Mononuclear cell (primary cell): ENCODE data around the gene ABAT. TPM values are rescaled to one million over a fixed set of nuclear protein-coding genes. Genes with fewer than 3 reads are reported as not detected.
"Not testable (repeated sequence)": the region's sequence is repeated elsewhere in the genome, so short reads cannot be mapped to it uniquely, and the experiment has no call there.

Source experiments
- H3K27me3 ChIP-seq: 2 replicates; pipeline ENCODE4 v1.6.0; 2011; ENCODE audit warnings: low read length, control low read depth; ENCODE audit not compliant: insufficient read depth
- H3K4me1 ChIP-seq: 2 replicates; pipeline ENCODE4 v1.5.1; 2011; ENCODE audit warnings: mild to moderate bottlenecking, low read length, control low read depth; ENCODE audit not compliant: insufficient read depth
- H3K4me3 ChIP-seq: 2 replicates; pipeline ENCODE4 v1.5.1; 2011; ENCODE audit warnings: mild to moderate bottlenecking, low read length, moderate library complexity
- H3K9me3 ChIP-seq: 2 replicates; pipeline ENCODE4 v1.5.1; 2011; ENCODE audit warnings: low read depth, mild to moderate bottlenecking, control low read depth, low read length
- total RNA-seq: library from RNA; depleted of rRNA; stranded (reverse); fragments of >200 nt; gene quantifications from one replicate; pipeline ENCODE4 v1.2.3, GENCODE V29; 2012

The ABAT gene
- total RNA-seq, 1 donor: 2.5 TPM

DNA sequence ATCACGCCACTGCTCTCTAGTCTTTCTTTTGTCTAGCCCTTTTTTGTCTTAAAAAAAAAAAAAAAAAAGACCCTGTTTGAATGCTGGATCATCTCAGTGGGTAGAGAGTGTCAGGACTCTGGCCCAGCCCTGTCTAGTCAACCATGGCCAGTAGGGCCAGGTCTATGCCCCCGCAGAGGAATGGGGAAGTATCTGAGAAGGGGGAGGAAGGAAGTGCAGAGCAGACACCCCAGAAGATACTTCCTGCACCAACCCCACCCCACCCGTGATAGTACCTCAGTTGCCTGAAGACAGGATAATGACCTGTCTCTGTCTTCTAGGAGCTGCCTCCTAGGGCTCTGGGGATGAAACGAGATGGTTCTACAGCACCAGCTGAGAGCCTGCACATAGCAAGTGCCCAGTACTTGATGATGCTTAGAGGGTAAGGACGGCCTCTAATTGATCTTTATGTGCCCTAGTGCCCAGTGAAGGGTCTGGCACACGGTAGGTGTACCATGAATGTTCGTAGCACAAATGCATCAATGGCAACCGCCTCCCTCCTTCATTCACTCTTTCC, 55.4 kb downstream of the ABAT start:
- Histone ChIP-seq H3K9me3 (no peaks in the 10 kb centered on the region), H3K27me3 (no peaks in the 10 kb centered on the region), H3K4me1 (peaks cover 45% of the 10 kb centered on the region), H3K4me3 (no peak overlapping the region)

DNA sequence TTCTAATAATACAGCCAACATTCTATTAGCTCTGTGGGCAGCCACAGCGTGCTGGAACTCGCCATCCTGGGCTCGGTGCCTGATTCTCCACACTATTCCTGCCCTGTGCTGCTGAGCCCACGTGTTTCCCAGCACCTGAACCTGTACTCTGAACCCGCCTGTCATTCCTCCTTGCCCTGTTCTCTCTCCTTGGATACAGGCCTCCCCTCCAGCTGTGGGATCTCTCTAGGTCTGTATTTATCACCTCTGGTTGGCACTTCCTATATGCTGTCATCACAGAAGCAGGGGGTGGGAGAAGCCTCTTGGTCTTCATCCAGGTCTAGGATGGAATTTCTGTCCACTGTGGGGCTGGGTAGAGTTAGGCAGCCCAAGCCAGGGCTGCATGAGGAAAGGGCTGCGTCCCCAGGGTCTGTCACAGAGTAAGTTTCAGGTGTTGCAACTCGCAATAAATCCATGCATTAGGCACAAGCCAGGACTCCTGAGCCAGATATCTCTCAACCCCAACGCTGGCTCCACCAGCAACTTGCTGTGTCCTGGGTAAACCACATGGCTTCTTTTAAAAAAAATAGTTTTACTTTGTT, 56.0 kb downstream of the ABAT start:
- H3K9me3 ChIP-seq: no peaks in the 10 kb centered on the region
- no peaks in the 10 kb centered on the region for H3K27me3 ChIP-seq
- peaks cover 40% of the 10 kb centered on the region for H3K4me1 ChIP-seq
- no peak overlapping the region for H3K4me3 ChIP-seq

DNA sequence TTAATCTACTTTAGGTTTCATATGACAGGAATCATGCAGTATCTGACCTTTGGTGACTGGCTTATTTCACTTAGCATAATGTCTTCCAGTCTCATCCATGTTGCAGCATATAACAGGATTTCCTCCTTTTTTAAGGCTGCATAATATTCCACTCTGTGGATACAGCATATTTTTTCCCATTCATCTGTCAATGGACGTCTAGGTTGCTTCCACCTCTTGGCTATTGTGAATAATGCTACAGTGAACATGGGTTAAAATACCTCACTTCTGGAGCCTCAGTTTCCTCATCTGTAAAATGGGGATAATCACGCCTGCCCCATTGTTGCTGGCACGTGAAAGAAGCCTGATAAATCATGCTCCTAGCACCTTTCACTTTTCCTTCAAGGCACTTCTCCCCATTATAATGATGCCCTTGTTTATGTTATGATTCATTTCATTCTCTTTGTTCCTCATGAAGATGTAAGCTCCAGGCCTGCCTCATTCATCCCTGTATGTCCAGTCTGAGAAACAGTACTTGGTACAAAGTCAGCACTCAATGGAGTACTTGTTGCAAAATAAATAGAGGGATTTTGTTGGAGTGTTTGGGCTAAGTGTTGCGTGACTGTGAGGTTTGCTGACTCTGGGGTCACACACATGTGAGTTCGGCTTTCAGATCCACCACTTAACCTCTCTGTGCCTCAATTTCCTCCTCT, 59.6 kb downstream of the ABAT start:
- Histone ChIP-seq H3K4me1 (peaks cover 30% of the 10 kb centered on the region), H3K27me3 (no peaks in the 10 kb centered on the region), H3K9me3 (no peaks in the 10 kb centered on the region), H3K4me3 (no peak overlapping the region)

DNA sequence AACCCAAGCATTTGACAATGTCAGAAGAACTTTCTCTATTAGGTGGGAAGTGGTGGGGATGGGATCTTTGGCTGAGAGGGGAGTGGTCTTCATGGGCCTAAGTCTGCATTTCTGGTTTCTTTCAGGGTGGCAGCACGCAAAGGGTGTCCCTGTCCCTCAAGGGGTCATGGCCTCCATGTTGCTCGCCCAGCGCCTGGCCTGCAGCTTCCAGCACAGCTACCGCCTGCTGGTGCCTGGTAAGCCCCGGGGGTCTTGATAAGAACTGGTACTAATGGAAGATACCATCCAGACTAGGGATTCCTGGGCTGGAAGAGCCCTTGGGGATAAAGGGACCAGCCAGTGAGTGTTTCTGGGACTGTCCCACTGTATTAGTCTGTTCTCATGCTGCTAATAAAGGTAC, 61.2 kb downstream of the ABAT start:
- H3K4me3 ChIP-seq: no peak overlapping the region
- no peaks in the 10 kb centered on the region for H3K27me3 ChIP-seq
- H3K4me1 ChIP-seq: peaks cover 14% of the 10 kb centered on the region
- no peaks in the 10 kb centered on the region for H3K9me3 ChIP-seq

DNA sequence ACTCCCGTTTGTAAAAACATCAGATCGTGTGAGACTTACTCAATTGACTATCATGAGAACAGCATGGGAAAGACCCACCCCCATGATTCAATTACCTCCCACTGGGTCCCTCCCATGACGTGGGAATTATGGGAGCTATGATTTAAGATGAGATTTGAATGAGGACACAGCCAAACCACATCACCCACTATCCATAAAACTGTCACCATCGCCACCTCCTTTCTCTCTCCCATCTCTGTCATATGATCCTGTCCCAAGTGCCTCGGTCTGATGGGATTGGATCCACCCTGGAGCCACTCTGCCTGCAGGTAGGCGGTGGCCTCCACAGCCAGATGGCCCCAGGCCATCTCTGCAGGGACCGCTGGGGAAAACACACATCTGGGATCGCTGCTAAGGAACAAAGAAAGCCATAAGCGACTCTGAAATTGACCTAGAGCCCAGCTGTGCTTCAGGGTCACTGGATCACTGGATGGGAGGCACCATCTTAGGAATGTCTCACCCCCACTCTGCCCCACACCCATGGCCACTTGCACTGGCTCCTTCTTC, 61.8 kb downstream of the ABAT start:
- Histone ChIP-seq H3K27me3 (no peaks in the 10 kb centered on the region), H3K9me3 (no peaks in the 10 kb centered on the region), H3K4me3 (no peak overlapping the region), H3K4me1 (peaks cover 8% of the 10 kb centered on the region)

DNA sequence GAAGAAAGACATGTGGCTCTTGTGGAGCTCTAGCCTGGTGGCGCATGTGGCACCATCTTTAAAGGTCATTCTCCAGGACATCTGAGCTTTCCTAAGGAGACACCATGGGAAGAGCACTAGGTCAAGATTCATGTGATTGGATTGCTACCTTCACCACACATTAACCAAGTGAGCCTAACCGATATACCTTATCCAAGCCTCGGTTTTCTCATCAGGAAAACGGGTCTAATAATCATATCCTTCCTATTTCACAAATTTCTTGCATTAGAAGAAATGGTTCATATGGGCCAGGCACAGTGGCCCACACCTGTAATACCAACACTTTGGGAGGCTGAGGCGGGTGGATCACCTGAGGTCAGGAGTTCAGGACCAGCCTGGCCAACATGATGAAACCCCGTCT, 64.7 kb downstream of the ABAT start:
- Histone ChIP-seq H3K4me3 (no peak overlapping the region), H3K27me3 (no peaks in the 10 kb centered on the region), H3K4me1 (no peaks in the 10 kb centered on the region), H3K9me3 (no peaks in the 10 kb centered on the region)

DNA sequence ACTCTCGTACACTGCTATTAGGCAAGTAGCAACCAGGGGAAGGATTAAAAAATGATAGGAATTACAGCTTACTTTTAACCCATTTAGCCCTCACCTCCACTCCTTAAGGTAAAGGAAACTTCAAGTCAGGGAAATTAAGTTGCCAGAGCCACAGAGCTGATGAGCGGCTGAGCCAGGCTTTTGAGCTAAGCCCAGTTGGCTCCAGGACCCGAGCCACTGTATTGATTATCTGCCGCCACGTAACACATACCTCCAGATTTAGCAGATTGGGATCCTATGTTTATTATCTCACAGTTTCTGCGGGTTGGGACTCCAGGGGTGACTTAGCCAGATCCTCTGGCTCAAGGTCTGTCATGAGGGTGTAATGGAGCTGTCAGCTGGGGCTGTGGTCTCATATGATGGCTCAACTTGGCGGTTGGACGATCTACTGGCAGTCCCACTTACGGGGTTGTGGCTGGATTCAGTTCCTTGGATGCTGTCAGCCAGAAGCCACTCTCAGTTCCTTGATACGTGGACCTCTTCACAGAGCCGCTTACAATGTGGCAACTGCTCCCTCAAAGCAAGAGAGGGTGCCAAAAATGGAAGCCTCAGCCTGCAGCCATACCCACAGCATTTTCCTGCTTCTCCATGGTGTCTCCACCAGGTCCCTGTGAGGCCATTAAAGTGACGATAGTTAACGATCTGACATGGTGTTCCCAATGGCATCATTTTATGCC, 65.7 kb downstream of the ABAT start:
- Histone ChIP-seq H3K4me1 (no peaks in the 10 kb centered on the region), H3K9me3 (no peaks in the 10 kb centered on the region), H3K4me3 (no peak overlapping the region), H3K27me3 (no peaks in the 10 kb centered on the region)

DNA sequence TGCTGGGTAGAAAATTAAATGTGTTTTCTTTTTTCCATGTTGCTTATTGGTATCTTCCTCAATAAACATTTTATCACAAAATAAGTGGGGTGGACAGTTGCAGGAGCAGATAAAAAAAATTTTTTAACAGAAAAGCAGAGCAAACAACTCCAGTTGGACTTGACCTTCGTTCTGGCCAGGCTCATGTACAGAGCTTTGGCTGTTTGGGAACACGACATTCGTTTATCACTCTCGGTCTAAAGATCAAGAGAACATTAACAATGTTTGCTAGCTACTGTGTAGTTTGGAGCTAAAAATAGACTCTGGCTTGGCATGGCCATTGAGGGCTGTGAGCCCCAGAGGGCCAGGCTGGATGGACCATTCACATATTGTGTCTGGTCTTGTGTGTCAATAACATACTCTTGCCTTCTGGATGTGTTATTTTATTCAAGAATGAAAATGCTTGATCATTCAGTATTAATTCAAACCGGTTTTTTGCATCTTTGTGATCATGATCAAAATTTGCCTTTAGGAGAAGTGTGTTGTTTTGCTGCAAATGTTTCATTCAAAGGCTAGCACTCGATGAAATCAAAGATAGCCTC, 66.4 kb downstream of the ABAT start:
- Histone ChIP-seq H3K27me3 (no peaks in the 10 kb centered on the region), H3K4me3 (no peak overlapping the region), H3K4me1 (no peaks in the 10 kb centered on the region), H3K9me3 (no peaks in the 10 kb centered on the region)

DNA sequence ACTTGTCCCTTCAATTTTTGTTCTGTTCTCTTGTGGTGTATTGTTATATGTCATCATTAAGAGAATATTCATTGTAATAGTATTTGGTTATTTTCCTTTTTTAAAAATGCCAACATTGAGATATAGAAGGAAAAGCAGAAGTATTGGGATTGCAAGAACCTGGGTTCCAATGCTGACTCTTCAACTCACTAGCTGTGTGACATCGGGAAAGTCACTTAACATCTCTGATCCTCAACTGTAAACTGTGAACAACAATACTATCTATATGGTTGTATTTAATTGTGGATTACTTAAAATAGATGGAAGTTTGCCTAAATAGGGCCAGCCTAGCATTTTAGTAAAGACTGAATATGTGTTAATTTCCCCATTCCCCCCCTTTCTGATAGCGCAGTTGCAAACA, 67.2 kb downstream of the ABAT start:
- H3K4me3 ChIP-seq: no peak overlapping the region
- H3K27me3 ChIP-seq: no peaks in the 10 kb centered on the region
- H3K9me3 ChIP-seq: no peaks in the 10 kb centered on the region
- no peaks in the 10 kb centered on the region for H3K4me1 ChIP-seq

DNA sequence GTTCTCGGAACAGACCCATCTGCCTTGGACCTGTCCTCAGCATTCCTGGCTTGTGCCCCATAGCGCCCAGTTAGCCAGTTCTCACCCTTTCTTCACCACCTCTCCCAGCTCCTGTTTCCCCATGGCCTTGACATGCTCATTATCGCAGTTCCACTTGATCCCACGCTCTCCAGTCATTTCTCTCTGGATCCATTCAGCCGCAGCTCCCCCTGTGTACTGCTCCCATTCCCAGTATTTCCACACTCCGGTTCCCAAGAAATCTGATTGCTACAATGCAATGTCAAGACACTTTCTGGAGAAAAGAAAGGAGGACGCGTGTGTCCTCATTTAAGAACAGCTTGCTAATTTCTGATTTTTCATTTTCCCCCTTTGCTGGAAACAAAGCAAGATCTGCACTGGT, 67.7 kb downstream of the ABAT start:
- Histone ChIP-seq H3K27me3 (no peaks in the 10 kb centered on the region), H3K4me3 (no peak overlapping the region), H3K4me1 (no peaks in the 10 kb centered on the region), H3K9me3 (no peaks in the 10 kb centered on the region)

DNA sequence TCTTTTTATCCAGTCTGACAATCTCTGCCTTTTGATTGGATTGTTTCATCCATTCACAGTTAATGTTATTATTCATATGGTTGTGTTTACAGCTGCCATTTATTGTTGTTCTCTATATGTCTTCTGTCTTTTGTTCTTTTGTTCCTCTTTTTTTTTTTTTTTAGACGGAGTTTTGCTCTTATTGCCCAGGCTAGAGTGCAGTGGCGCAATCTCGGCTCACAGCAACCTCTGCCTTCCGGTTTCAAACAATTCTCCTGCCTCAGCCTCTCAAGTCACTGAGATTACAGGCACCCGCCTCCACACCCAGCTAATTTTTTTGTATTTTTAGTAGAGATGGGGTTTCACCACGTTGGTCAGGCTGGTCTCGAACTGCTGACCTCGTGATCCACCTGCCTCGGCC, 74.5 kb downstream of the ABAT start:
- not testable (repeated sequence) for H3K4me1 ChIP-seq, H3K9me3 ChIP-seq, H3K4me3 ChIP-seq, H3K27me3 ChIP-seq

DNA sequence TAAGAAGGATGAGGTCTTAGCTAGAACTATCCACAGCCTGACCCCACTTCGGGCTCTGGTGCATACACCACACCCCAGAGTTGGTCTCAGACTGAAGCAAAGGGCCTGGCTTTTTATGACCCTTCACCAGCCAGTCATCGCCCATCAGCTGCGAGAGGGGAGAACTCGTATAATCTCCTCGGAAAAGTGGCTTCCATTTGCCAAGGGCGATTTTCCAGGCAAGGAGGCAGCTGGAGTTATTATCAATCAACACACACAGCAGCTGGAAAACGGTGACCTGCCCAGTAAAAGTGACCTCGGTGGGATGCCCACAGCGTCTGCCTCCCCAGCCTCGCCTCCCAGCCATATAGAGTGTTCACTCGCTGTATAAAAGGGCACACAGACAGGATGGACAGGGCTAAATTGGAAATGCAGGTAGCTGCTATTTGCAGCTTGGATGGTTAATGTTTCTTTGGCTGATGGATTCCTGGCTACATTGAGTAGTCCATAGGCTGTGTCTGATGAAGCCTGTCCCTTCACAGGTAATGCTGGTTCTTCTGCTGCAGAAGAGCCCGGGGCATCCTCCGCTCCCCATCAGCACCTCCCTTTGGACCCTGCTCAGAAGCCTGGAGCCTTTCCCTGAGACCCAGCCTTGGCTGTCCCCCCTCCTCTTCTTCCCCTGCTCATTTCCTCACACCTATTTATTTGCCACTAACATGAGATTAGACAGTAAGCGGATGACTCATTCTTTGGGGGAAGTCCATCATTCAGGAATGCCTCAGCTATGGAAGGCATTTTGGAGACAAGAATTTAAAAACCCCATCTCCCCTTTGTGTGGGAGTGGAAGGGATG, 77.3 kb downstream of the ABAT start:
- Histone ChIP-seq H3K4me1 (peaks cover 3% of the 10 kb centered on the region), H3K9me3 (no peaks in the 10 kb centered on the region)

DNA sequence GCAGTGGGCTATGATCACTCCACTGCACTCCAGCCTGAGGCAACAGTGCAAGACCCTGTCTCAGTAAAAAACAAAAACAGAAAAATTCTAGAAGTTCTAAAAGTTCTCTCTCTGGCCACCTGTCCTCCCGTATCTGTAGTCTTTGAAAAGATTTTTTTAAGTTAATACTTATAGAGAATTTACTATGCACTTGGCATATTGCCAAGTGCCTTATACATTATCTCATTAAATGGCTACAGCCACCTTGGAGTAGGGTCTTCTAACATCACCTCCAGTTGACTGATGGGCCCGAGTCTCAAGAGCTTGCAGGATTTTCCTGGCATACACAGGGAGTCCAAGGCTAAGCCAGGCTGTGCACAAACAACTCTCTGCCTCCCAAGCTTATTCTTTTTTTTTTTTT, 78.3 kb downstream of the ABAT start:
- Histone ChIP-seq H3K9me3 (no peaks in the 10 kb centered on the region), H3K27me3 (no peaks in the 10 kb centered on the region), H3K4me1 (peaks cover 3% of the 10 kb centered on the region), H3K4me3 (no peak overlapping the region)

More for the DNA sequence above, 77.3 kb downstream of the ABAT start:
- H3K27me3 ChIP-seq: no peaks in the 10 kb centered on the region
- H3K4me3 ChIP-seq: no peak overlapping the region

DNA sequence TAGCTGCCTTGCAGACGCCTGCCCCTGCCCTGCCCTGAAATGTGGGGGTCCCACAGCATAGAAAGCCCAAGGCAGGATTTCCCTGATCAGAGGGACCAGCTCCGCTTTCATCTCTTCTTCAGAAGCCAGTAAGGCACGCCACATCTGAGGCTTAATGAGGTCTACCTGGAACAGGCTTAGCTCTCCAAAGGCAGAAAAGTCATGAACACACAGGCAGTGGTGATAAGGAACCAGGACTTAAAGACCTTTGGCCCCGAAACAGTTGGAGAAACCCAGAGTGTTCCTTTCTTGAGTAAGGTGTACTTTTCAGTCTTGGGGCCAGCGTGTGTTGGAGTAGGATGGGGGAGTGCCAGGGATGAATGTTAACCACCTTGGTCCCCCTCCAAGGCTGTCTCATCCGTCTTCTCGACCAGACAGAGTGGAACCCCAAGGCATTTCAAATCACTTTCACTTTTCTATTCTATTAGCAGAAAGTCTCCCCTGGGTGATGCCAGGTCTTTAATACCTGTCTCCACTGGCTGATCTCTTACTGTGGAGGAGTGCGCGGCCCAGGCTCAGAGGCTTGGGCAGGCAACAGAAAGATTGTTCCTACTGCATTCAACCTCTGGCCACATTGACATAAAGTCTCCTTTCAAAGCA, 79.1 kb downstream of the ABAT start:
- Histone ChIP-seq H3K9me3 (no peaks in the 10 kb centered on the region), H3K27me3 (no peaks in the 10 kb centered on the region), H3K4me3 (no peak overlapping the region), H3K4me1 (peaks cover 3% of the 10 kb centered on the region)
